HCT116 (cell line): Measurements from ENCODE around the gene ZNF516. TPM values are rescaled to one million over a fixed set of nuclear protein-coding genes. Genes with fewer than 3 reads are reported as not detected.

Experiments used
- ATAC-seq: fragments of 200-7000 bp; cut with Tn5 transposase; 2 replicates; pipeline ENCODE4 v1.9.1; 2020; ENCODE audit warnings: mild to moderate bottlenecking, moderate library complexity
- BruUV-seq: library from RNA; stranded (reverse); fragments of 400-500 nt; replicated peaks from 2 replicates; lab custom pipeline; 2021; lab: Mats Ljungman, UMichigan
- CTCF ChIA-PET: fragments of 300-600 bp; sonication (Branson Sonifier 250); formaldehyde crosslinking; loops from one replicate; lab custom pipeline; 2021; ENCODE audit warnings: antibody characterized with exemption; lab: Charles Lee
- POLR2A ChIA-PET: fragments of 300-600, 350-600 bp; sonication (Branson Sonifier 250); formaldehyde crosslinking; loops from one replicate; lab custom pipeline; 2021; ENCODE audit warnings: antibody characterized with exemption; lab: Charles Lee
- RAD21 ChIA-PET, 2 experiments: fragments of 300-600 bp; sonication (Branson Sonifier 250); formaldehyde crosslinking; loops; one replicate each; lab custom pipeline; 2023; ENCODE audit warnings: low total read pairs in 2 of 2; ENCODE audit not compliant: uncharacterized antibody in 2 of 2, unreplicated experiment in 2 of 2, low non-redundant PET in 1 of 2; lab: Charles Lee
- DNase-seq: peaks from one replicate; pipeline ENCODE4 v3.0.0-alpha.2; 2010; ENCODE audit warnings: low read depth, low spot score
- H2AFZ ChIP-seq: fragments of 200-600 bp; shearing (Covaris generic), sonication (generic); 2 replicates; pipeline ENCODE4 v1.6.1; 2017; ENCODE audit warnings: low read depth, mixed run types, mixed read lengths, antibody characterized with exemption, low read length; ENCODE audit not compliant: poor library complexity, severe bottlenecking
- H3K27ac ChIP-seq: 2 replicates; pipeline ENCODE4 v1.5.1; 2012; ENCODE audit warnings: low read depth, low read length
- H3K27me3 ChIP-seq: fragments of 200-600 bp; sonication (generic); 2 replicates; pipeline ENCODE4 v1.6.1; 2016; ENCODE audit warnings: mixed run types, low read length, mixed read lengths; ENCODE audit not compliant: insufficient read depth
- H3K36me3 ChIP-seq, 2 experiments: fragments of 200-500 bp in 1 of 2; fragments of 200-600 bp in 1 of 2; sonication (Bioruptor generic) in 1 of 2; sonication (generic) in 1 of 2; 2 replicates each; pipeline versions ENCODE4 v1.5.1 to v1.6.1; 2014 to 2016; ENCODE audit warnings: low read length in 2 of 2, inconsistent platforms in 1 of 2, mixed read lengths in 1 of 2, mixed run types in 1 of 2; ENCODE audit not compliant: insufficient read depth in 2 of 2, control insufficient read depth in 1 of 2
- H3K4me1 ChIP-seq, 2 experiments: fragments of 200-600 bp in 1 of 2; sonication (generic) in 1 of 2; 2 replicates each; pipeline versions ENCODE4 v1.5.1 to v1.6.1; 2012 to 2017; ENCODE audit warnings: low read length in 2 of 2, inconsistent platforms in 1 of 2, mild to moderate bottlenecking in 1 of 2, mixed read lengths in 1 of 2, mixed run types in 1 of 2, moderate library complexity in 1 of 2; ENCODE audit not compliant: insufficient read depth in 2 of 2, control insufficient read depth in 1 of 2
- H3K4me2 ChIP-seq: fragments of 200-600 bp; sonication (generic); 2 replicates; pipeline ENCODE4 v1.6.1; 2017; ENCODE audit warnings: mixed run types, low read length, mixed read lengths
- H3K4me3 ChIP-seq, 2 experiments: fragments of 200-600 bp in 1 of 2; sonication (generic) in 1 of 2; replicated peaks in 1 of 2; 2 replicates each; pipeline ENCODE4 v1.5.1; 2011 to 2016; ENCODE audit warnings: low read length in 2 of 2, control low read depth in 1 of 2, low read depth in 1 of 2, mild to moderate bottlenecking in 1 of 2, mixed read lengths in 1 of 2, mixed run types in 1 of 2
- H3K79me2 ChIP-seq: fragments of 200-600 bp; sonication (generic); 2 replicates; pipeline ENCODE4 v1.6.1; 2017; ENCODE audit warnings: mild to moderate bottlenecking, mixed run types, low read length, moderate library complexity, mixed read lengths; ENCODE audit not compliant: insufficient read depth
- H3K9ac ChIP-seq: fragments of 200-600 bp; sonication (generic); 2 replicates; pipeline ENCODE4 v1.6.1; 2016; ENCODE audit warnings: low read length, mixed read lengths
- H3K9me2 ChIP-seq: fragments of 200-600 bp; sonication (generic), shearing (Covaris generic); 2 replicates; pipeline ENCODE4 v1.6.1; 2017; ENCODE audit warnings: mixed run types, mild to moderate bottlenecking, moderate library complexity; ENCODE audit not compliant: insufficient read depth
- H3K9me3 ChIP-seq, 2 experiments: fragments of 200-500 bp in 1 of 2; fragments of 200-600 bp in 1 of 2; sonication (Bioruptor generic) in 1 of 2; sonication (generic) in 1 of 2; 2 replicates each; pipeline ENCODE4 v1.6.1; 2014 to 2017; ENCODE audit warnings: low read length in 2 of 2, mixed read lengths in 2 of 2, inconsistent platforms in 1 of 2, low read depth in 1 of 2, mild to moderate bottlenecking in 1 of 2, mixed run types in 1 of 2, moderate library complexity in 1 of 2; ENCODE audit not compliant: control insufficient read depth in 1 of 2, insufficient read depth in 1 of 2
- H4K20me1 ChIP-seq: fragments of 200-600 bp; sonication (generic), shearing (Covaris generic); 2 replicates; pipeline ENCODE4 v1.6.1; 2017; ENCODE audit warnings: mixed run types, mild to moderate bottlenecking, moderate library complexity; ENCODE audit not compliant: insufficient read depth
- EZH2 ChIP-seq: fragments of 200-600 bp; sonication (generic); IDR thresholded peaks from 2 replicates; pipeline ENCODE4 v1.6.1; 2017; ENCODE audit warnings: antibody characterized with exemption, mixed run types
- FOSL1 ChIP-seq: IDR thresholded peaks from 2 replicates; pipeline ENCODE4 v1.6.1; 2012; ENCODE audit warnings: low read depth
- POLR2AphosphoS5 ChIP-seq: IDR thresholded peaks from 2 replicates; pipeline ENCODE4 v1.6.1; 2011; ENCODE audit warnings: mild to moderate bottlenecking, low read depth, low read length, moderate library complexity
- TCF7L2 ChIP-seq: IDR thresholded peaks from 2 replicates; pipeline ENCODE4 v1.7.0; 2011; ENCODE audit warnings: borderline replicate concordance, inconsistent platforms; ENCODE audit not compliant: insufficient read depth, insufficient read length; ENCODE audit errors: extremely low read depth
- intact Hi-C: fragments of 100-400 bp; cut with micrococcal nuclease; formaldehyde crosslinking; loops from 2 replicates; pipeline ENCODE4 v1.10.0; 2022
- total RNA-seq: library from RNA; stranded (reverse); gene quantifications from one replicate; pipeline ENCODE4 v1.2.1, GENCODE V29; 2021; ENCODE audit not compliant: unreplicated experiment

Gene ZNF516
- total RNA-seq, 1 experiment from 2014 or later: 32.0 TPM

- Histone ChIP-seq H3K27me3 (no peaks in the 10 kb centered on the region), H3K4me3 (no peak overlapping the region), H3K79me2 (0 out of 2 replicates have a peak, but pooled peaks cover 5% of the 10 kb centered on the region), H3K9me2 (no peaks in the 10 kb centered on the region), H3K27ac (no peak overlapping the region), H3K9me3 (no peaks in the 10 kb centered on the region), H2AFZ (no peak overlapping the region), H3K4me2 (no peak overlapping the region), H4K20me1 (no peaks in the 10 kb centered on the region), H3K4me1 (no peaks in the 10 kb centered on the region), H3K9ac (no peak overlapping the region)
- BruUV-seq: no TSS peak
- CTCF ChIA-PET: interaction anchor here (1.2 kb wide), 1 partner anchor 300 kb away, joined by 3 read pairs; no protein-coding TSS in a partner anchor
- RAD21 ChIA-PET: no interaction called here
- intact Hi-C loops: no loop called here
- no peak for DNase-seq
- no peak for ATAC-seq
- POLR2A ChIA-PET: interaction anchor here (0.6 kb wide), 1 partner anchor 63 kb away, joined by 3 read pairs; no protein-coding TSS in a partner anchor
- TF ChIP-seq TCF7L2 (no peak), EZH2 (no peak)
- TF ChIP-seq, all 23 proteins: peak for 0
- no peaks in the 10 kb centered on the region for H3K36me3 ChIP-seq
Measured at GRCh38 chr18:76410033-76410432, 85.0 kb downstream of the ZNF516 start.

DNA sequence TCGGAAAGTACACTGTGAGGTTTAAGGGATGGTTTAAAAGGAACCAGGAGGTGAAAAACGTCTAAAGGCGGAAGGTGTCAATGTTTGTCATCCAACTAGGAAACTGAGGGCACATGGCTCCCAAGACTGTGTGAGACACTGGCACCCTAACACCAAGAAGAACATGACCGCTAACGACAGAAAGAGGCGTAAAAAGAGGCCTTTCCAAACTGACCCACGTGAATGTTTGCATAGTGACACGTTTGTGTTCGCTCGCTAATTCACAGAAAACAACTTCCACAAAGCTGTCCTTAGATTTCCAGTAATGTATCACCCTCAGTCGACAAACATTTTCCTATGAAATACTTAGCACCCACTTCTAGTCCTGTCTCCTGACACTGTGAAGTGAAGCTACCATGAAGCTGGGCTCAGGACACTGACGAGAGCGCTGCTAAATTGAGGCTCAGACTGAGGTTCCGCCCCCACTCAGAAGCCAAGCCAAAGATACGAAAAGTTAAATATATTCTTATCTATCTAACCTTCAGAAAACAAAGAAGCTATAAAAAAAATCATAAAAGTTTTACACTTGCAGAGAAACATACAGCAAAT lies 86.5 kb downstream of the ZNF516 start:
- Histone ChIP-seq H3K27ac (no peak overlapping the region), H3K9ac (no peak overlapping the region), H3K27me3 (no peaks in the 10 kb centered on the region), H3K4me2 (no peak overlapping the region), H3K9me2 (no peaks in the 10 kb centered on the region), H2AFZ (no peak overlapping the region), H3K4me1 (no peaks in the 10 kb centered on the region), H3K4me3 (no peak overlapping the region), H3K9me3 (no peaks in the 10 kb centered on the region), H3K36me3 (no peaks in the 10 kb centered on the region), H3K79me2 (0 out of 2 replicates have a peak, but pooled peaks cover 5% of the 10 kb centered on the region), H4K20me1 (no peaks in the 10 kb centered on the region)
- no peak for TF ChIP-seq TCF7L2
- no peak for TF ChIP-seq POLR2AphosphoS5
- TF ChIP-seq FOSL1: no peak
- ChIA-PET RAD21 (no interaction called here), CTCF (interaction anchor here (0.6 to 1.2 kb wide), 2 partner anchors 301 to 322 kb away, joined by 3 read pairs; no protein-coding TSS in a partner anchor), POLR2A (no interaction called here)
- intact Hi-C loops: no loop called here
- no TSS peak for BruUV-seq
- DNase-seq (no peak), ATAC-seq (no peak)
